ENCODE results near the gene CNN2. TPM values are rescaled to one million over a fixed set of nuclear protein-coding genes. Genes with fewer than 3 reads are reported as not detected.

Gene CNN2
- total and polyA plus RNA-seq, 2 donors, result 55.9 to 127 TPM

GRCh38 chr19:1057176-1057855 lies 30.9 kb downstream of the CNN2 start:
- Histone ChIP-seq H3K4me1 (ENCODE audit: control insufficient read depth in 2 of 2, insufficient read depth in 2 of 2, low read length in 2 of 2) (no peaks in the 10 kb centered on the region), H3K4me3 (ENCODE audit: low read length in 2 of 2) (no peak overlapping the region), H3K36me3 (ENCODE audit: control insufficient read depth in 2 of 2, insufficient read depth in 2 of 2, low read length in 1 of 2) (peaks cover 52 to 59% of the 10 kb centered on the region in 2 donors), H3K27me3 (ENCODE audit: control insufficient read depth in 2 of 2, insufficient read depth in 1 of 2, low read length in 1 of 2) (no peaks in the 10 kb centered on the region), H3K9me3 (ENCODE audit: control insufficient read depth in 2 of 2, insufficient read depth in 1 of 2, low read length in 1 of 2) (peaks cover 25 to 45% of the 10 kb centered on the region in 2 donors), H3K27ac (ENCODE audit: low read depth in 1 of 2, low read length in 1 of 2) (no peak overlapping the region)
- DNase-seq (ENCODE audit: low read depth in 6 of 9, low spot score in 9 of 9), result peak in 1 of 9 donors; percentile 64
- 61% methylated on average over 3 of the region's 3 CpGs for WGBS

GRCh38 chr19:1058112-1058511 lies 31.7 kb downstream of the CNN2 start:
- no peak overlapping the region for H3K27ac ChIP-seq (ENCODE audit: low read depth in 1 of 2, low read length in 1 of 2)
- DNase-seq (ENCODE audit: low read depth in 6 of 9, low spot score in 9 of 9), result no peak
- no peaks in the 10 kb centered on the region for H3K4me1 ChIP-seq (ENCODE audit: control insufficient read depth in 2 of 2, insufficient read depth in 2 of 2, low read length in 2 of 2)
- 96% methylated on average over 5 of the region's 5 CpGs for WGBS
- H3K9me3 ChIP-seq (ENCODE audit: control insufficient read depth in 2 of 2, insufficient read depth in 1 of 2, low read length in 1 of 2), result peaks cover 25 to 52% of the 10 kb centered on the region in 2 donors
- H3K36me3 ChIP-seq (ENCODE audit: control insufficient read depth in 2 of 2, insufficient read depth in 2 of 2, low read length in 1 of 2), result peaks cover 52 to 59% of the 10 kb centered on the region in 2 donors
- H3K27me3 ChIP-seq (ENCODE audit: control insufficient read depth in 2 of 2, insufficient read depth in 1 of 2, low read length in 1 of 2), result no peaks in the 10 kb centered on the region
- H3K4me3 ChIP-seq (ENCODE audit: low read length in 2 of 2), result no peak overlapping the region

DNA sequence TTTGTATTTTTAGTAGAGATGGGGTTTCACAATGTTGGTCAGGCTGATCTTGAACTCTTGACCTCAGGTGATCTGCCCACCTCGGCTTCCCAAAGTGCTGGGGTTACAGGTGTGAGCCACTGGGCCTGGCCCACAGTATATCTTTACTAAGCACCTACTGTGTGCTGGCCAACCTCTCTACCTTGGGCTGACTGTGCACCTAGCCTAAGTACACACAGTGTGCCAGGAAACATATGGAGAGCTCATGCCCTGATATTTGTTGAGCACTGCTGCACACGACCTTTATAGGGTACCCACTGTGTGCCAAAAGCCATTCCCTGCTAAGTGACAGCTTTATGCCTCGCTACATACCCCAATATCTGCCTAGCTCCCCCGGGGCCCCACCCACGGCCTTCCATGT lies 34.3 kb downstream of the CNN2 start:
- Histone ChIP-seq H3K4me3 (ENCODE audit: low read length in 2 of 2) (no peak overlapping the region), H3K4me1 (ENCODE audit: control insufficient read depth in 2 of 2, insufficient read depth in 2 of 2, low read length in 2 of 2) (peaks cover 8 to 19% of the 10 kb centered on the region in 2 donors), H3K36me3 (ENCODE audit: control insufficient read depth in 2 of 2, insufficient read depth in 2 of 2, low read length in 1 of 2) (peaks cover 34 to 38% of the 10 kb centered on the region in 2 donors), H3K27me3 (ENCODE audit: control insufficient read depth in 2 of 2, insufficient read depth in 1 of 2, low read length in 1 of 2) (peaks cover 0 to 16% of the 10 kb centered on the region in 2 donors), H3K9me3 (ENCODE audit: control insufficient read depth in 2 of 2, insufficient read depth in 1 of 2, low read length in 1 of 2) (peaks cover 26 to 42% of the 10 kb centered on the region in 2 donors), H3K27ac (ENCODE audit: low read depth in 1 of 2, low read length in 1 of 2) (no peak overlapping the region)
- no peak for DNase-seq (ENCODE audit: low read depth in 6 of 9, low spot score in 9 of 9)
- WGBS, result 96% methylated on average over 5 of the region's 5 CpGs

GRCh38 chr19:1061987-1062386 lies 35.6 kb downstream of the CNN2 start:
- no peak overlapping the region for H3K27ac ChIP-seq (ENCODE audit: low read depth in 1 of 2, low read length in 1 of 2)
- 98% methylated on average over 20 of the region's 20 CpGs for whole genome bisulfite sequencing
- H3K4me1 ChIP-seq (ENCODE audit: control insufficient read depth in 2 of 2, insufficient read depth in 2 of 2, low read length in 2 of 2), result peaks cover 14 to 31% of the 10 kb centered on the region in 2 donors
- H3K9me3 ChIP-seq (ENCODE audit: control insufficient read depth in 2 of 2, insufficient read depth in 1 of 2, low read length in 1 of 2), result peaks cover 14 to 29% of the 10 kb centered on the region in 2 donors
- DNase-seq (ENCODE audit: low read depth in 6 of 9, low spot score in 9 of 9), result no peak
- peaks cover 0 to 23% of the 10 kb centered on the region in 2 donors for H3K27me3 ChIP-seq (ENCODE audit: control insufficient read depth in 2 of 2, insufficient read depth in 1 of 2, low read length in 1 of 2)
- H3K36me3 ChIP-seq (ENCODE audit: control insufficient read depth in 2 of 2, insufficient read depth in 2 of 2, low read length in 1 of 2), result peaks cover 21 to 25% of the 10 kb centered on the region in 2 donors
- H3K4me3 ChIP-seq (ENCODE audit: low read length in 2 of 2), result no peak overlapping the region

DNA sequence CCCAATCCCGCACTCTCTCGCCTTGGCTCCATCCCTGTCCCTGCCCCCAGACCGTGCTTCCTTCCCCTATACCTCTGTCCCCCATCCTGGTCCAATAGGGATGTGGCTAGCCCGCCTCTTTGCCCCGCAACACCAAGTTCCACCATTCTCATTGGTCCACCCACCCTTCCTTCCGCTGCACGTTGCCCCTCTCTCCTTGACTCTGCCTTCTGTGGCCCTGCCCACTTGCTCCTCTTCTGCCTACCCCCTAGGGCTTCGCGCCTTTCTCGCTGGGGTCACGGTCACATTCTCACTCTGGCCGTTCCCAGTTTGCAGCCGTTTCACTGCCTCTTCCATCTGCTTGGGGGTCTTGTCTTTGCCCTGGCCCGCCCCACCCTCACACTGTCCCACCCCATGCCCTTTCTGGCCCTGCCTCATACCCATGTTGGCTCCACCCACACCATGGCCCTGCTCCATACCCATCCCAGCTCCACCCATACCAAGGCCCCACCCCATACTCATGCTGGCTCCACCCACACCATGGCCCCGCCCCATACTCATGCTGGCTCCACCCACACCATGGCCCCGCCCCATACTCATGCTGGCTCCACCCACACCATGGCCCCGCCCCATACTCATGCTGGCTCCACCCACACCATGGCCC lies 36.1 kb downstream of the CNN2 start:
- peaks cover 17 to 21% of the 10 kb centered on the region in 2 donors for H3K36me3 ChIP-seq (ENCODE audit: control insufficient read depth in 2 of 2, insufficient read depth in 2 of 2, low read length in 1 of 2)
- 97% methylated on average over 17 of the region's 17 CpGs for WGBS
- H3K4me3 ChIP-seq (ENCODE audit: low read length in 2 of 2), result no peak overlapping the region
- peaks cover 14 to 31% of the 10 kb centered on the region in 2 donors for H3K4me1 ChIP-seq (ENCODE audit: control insufficient read depth in 2 of 2, insufficient read depth in 2 of 2, low read length in 2 of 2)
- H3K27ac ChIP-seq (ENCODE audit: low read depth in 1 of 2, low read length in 1 of 2), result no peak overlapping the region
- peaks cover 10 to 24% of the 10 kb centered on the region in 2 donors for H3K9me3 ChIP-seq (ENCODE audit: control insufficient read depth in 2 of 2, insufficient read depth in 1 of 2, low read length in 1 of 2)
- DNase-seq (ENCODE audit: low read depth in 6 of 9, low spot score in 9 of 9), result no peak
- peaks cover 0 to 24% of the 10 kb centered on the region in 2 donors for H3K27me3 ChIP-seq (ENCODE audit: control insufficient read depth in 2 of 2, insufficient read depth in 1 of 2, low read length in 1 of 2)

- 91% methylated on average over 37 of the region's 37 CpGs for WGBS
- Histone ChIP-seq H3K9me3 (ENCODE audit: control insufficient read depth in 2 of 2, insufficient read depth in 1 of 2, low read length in 1 of 2) (peaks cover 6 to 16% of the 10 kb centered on the region in 2 donors), H3K27ac (ENCODE audit: low read depth in 1 of 2, low read length in 1 of 2) (no peak overlapping the region), H3K4me3 (ENCODE audit: low read length in 2 of 2) (no peak overlapping the region), H3K4me1 (ENCODE audit: control insufficient read depth in 2 of 2, insufficient read depth in 2 of 2, low read length in 2 of 2) (peaks cover 14 to 33% of the 10 kb centered on the region in 2 donors), H3K36me3 (ENCODE audit: control insufficient read depth in 2 of 2, insufficient read depth in 2 of 2, low read length in 1 of 2) (peaks cover 12 to 15% of the 10 kb centered on the region in 2 donors), H3K27me3 (ENCODE audit: control insufficient read depth in 2 of 2, insufficient read depth in 1 of 2, low read length in 1 of 2) (peaks cover 0 to 28% of the 10 kb centered on the region in 2 donors)
- no peak for DNase-seq (ENCODE audit: low read depth in 6 of 9, low spot score in 9 of 9)
Measured at GRCh38 chr19:1063030-1063908, 36.9 kb downstream of the CNN2 start.

DNA sequence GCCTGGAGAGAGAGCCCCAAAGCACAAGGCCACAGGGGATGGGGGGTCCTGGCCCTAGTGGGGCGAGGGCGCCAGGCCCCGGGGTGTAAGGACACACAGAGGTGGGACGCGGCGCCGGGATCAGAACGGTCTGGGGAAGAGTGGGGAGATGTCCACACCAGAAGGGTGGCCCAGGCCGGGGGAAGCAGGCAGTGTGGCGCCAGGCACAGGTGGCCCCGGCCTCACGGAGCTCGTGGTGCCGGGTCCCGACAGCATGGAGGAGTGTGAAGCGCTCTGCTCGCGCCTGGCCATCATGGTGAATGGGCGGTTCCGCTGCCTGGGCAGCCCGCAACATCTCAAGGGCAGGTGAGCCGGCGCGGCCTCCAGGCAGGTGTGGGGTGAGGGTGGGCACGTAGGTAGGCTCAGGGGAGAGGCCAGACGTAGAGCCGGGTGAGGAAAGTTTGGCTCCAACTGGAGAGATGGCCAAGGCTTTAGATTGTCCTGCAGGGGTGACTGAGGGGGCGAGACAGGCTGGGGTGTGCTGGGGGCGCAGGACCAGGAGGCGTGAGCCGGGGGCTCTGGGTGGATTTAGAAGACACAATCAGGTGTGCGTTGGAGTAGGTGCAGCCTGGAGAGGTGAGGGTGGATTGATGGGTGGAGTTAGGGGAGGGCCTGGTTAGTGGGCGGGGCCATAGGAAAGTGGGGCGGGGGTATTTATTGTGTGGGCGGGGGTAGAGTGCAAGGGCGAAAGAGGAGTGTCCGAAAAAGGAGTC lies 37.7 kb downstream of the CNN2 start:
- peaks cover 11 to 14% of the 10 kb centered on the region in 2 donors for H3K36me3 ChIP-seq (ENCODE audit: control insufficient read depth in 2 of 2, insufficient read depth in 2 of 2, low read length in 1 of 2)
- 88% methylated on average over 37 of the region's 37 CpGs for WGBS
- H3K9me3 ChIP-seq (ENCODE audit: control insufficient read depth in 2 of 2, insufficient read depth in 1 of 2, low read length in 1 of 2), result peaks cover 1 to 8% of the 10 kb centered on the region in 2 donors
- no peak for DNase-seq (ENCODE audit: low read depth in 6 of 9, low spot score in 9 of 9)
- peaks cover 19 to 42% of the 10 kb centered on the region in 2 donors for H3K4me1 ChIP-seq (ENCODE audit: control insufficient read depth in 2 of 2, insufficient read depth in 2 of 2, low read length in 2 of 2)
- H3K4me3 ChIP-seq (ENCODE audit: low read length in 2 of 2), result no peak overlapping the region
- no peak overlapping the region for H3K27ac ChIP-seq (ENCODE audit: low read depth in 1 of 2, low read length in 1 of 2)
- H3K27me3 ChIP-seq (ENCODE audit: control insufficient read depth in 2 of 2, insufficient read depth in 1 of 2, low read length in 1 of 2), result peaks cover 0 to 28% of the 10 kb centered on the region in 2 donors
